Jurkat, Clone E6-1 (cell line): ENCODE measurements around the gene EGFLAM.

Source experiments
- DNase-seq: peaks from one replicate; pipeline ENCODE4 v3.0.0-alpha.2; 2011; ENCODE audit warnings: low read depth, low spot score
- H3K4me3 ChIP-seq: 2 replicates; pipeline ENCODE4 v1.5.1; 2011; ENCODE audit warnings: mild to moderate bottlenecking, low read length, control low read depth, moderate library complexity

The EGFLAM gene

GRCh38 chr5:38433160-38433861, 175.0 kb downstream of the EGFLAM start:
- no peak overlapping the region for H3K4me3 ChIP-seq
- DNase-seq, result no peak

- DNase-seq, result no peak
- no peak overlapping the region for H3K4me3 ChIP-seq
Observed at GRCh38 chr5:38434966-38435705, 176.8 kb downstream of the EGFLAM start.

GRCh38 chr5:38438757-38439156, 180.4 kb downstream of the EGFLAM start:
- H3K4me3 ChIP-seq, result no peak overlapping the region
- DNase-seq, result no peak

GRCh38 chr5:38441453-38442246, 183.3 kb downstream of the EGFLAM start:
- H3K4me3 ChIP-seq, result no peak overlapping the region
- DNase-seq, result peak; percentile 80

GRCh38 chr5:38442247-38442573, 183.9 kb downstream of the EGFLAM start:
- no peak for DNase-seq
- H3K4me3 ChIP-seq, result no peak overlapping the region

GRCh38 chr5:38443390-38443789, 185.0 kb downstream of the EGFLAM start:
- no peak for DNase-seq

GRCh38 chr5:38445374-38446028, 187.1 kb downstream of the EGFLAM start:
- no peak overlapping the region for H3K4me3 ChIP-seq
- no peak for DNase-seq

More at GRCh38 chr5:38443390-38443789, 185.0 kb downstream of the EGFLAM start:
- no peak overlapping the region for H3K4me3 ChIP-seq

- no peak overlapping the region for H3K4me3 ChIP-seq
- DNase-seq, result no peak
Observed at GRCh38 chr5:38446029-38446522, 187.7 kb downstream of the EGFLAM start.

GRCh38 chr5:38447056-38447455, 188.7 kb downstream of the EGFLAM start:
- H3K4me3 ChIP-seq, result no peak overlapping the region
- no peak for DNase-seq

GRCh38 chr5:38447786-38448185, 189.4 kb downstream of the EGFLAM start:
- no peak overlapping the region for H3K4me3 ChIP-seq
- no peak for DNase-seq

- no peak for DNase-seq
- H3K4me3 ChIP-seq, result no peak overlapping the region
Observed at GRCh38 chr5:38448568-38449350, 190.4 kb downstream of the EGFLAM start.

GRCh38 chr5:38450627-38451026, 192.3 kb downstream of the EGFLAM start:
- no peak for DNase-seq
- H3K4me3 ChIP-seq, result no peak overlapping the region

GRCh38 chr5:38451074-38451725, 192.8 kb downstream of the EGFLAM start:
- H3K4me3 ChIP-seq, result no peak overlapping the region
- DNase-seq, result no peak

GRCh38 chr5:38452201-38452600, 193.8 kb downstream of the EGFLAM start:
- no peak for DNase-seq
- H3K4me3 ChIP-seq, result no peak overlapping the region

GRCh38 chr5:38453506-38453905, 195.1 kb downstream of the EGFLAM start:
- DNase-seq, result peak; percentile 95
- no peak overlapping the region for H3K4me3 ChIP-seq

GRCh38 chr5:38453921-38454320, 195.6 kb downstream of the EGFLAM start:
- DNase-seq, result no peak

GRCh38 chr5:38455796-38456330, 197.5 kb downstream of the EGFLAM start:
- no peak overlapping the region for H3K4me3 ChIP-seq
- DNase-seq, result no peak

More at GRCh38 chr5:38453921-38454320, 195.6 kb downstream of the EGFLAM start:
- no peak overlapping the region for H3K4me3 ChIP-seq
